Activated T-helper 2 cell treated with anti-CD3 and anti-CD28 coated beads, Interferon-gamma antibody, Interleukin-2, Interleukin-4, amounts not matched to agents 10 μg/mL and 5 μg/mL and 100 μg/mL, durations not matched to agents 14 hours and 24 hours and 36 hours (primary cell): ENCODE measurements around the gene RAB10. TPM values are rescaled to one million over a fixed set of nuclear protein-coding genes. Genes with fewer than 3 reads are reported as not detected.

Experiments
- DNase-seq: peaks from one replicate; pipeline ENCODE4 v3.0.0; 2021; ENCODE audit warnings: low spot score
- H3K27ac Mint-ChIP-seq: one replicate; pipeline ENCODE4 v1.8.0; 2021; ENCODE audit warnings: mixed read lengths
- H3K27me3 Mint-ChIP-seq: one replicate; pipeline ENCODE4 v1.8.0; 2021; ENCODE audit warnings: low read depth, mixed read lengths
- H3K36me3 Mint-ChIP-seq: one replicate; pipeline ENCODE4 v1.8.0; 2021; ENCODE audit warnings: low read depth, mixed read lengths
- H3K4me1 Mint-ChIP-seq: one replicate; pipeline ENCODE4 v1.8.0; 2021; ENCODE audit warnings: low read depth, mixed read lengths
- H3K4me3 Mint-ChIP-seq: one replicate; pipeline ENCODE4 v1.8.0; 2021; ENCODE audit warnings: low read depth, mild to moderate bottlenecking, moderate library complexity, mixed read lengths
- H3K9me3 Mint-ChIP-seq: one replicate; pipeline ENCODE4 v1.8.0; 2021; ENCODE audit warnings: mixed read lengths
- intact Hi-C: fragments of 100-400 bp; cut with micrococcal nuclease; formaldehyde crosslinking; loops from one replicate; pipeline ENCODE4 v1.15.1; 2023
- total RNA-seq: library from RNA; stranded (reverse); gene quantifications from 2 replicates; pipeline ENCODE4 v1.2.3, GENCODE V29; 2022

The RAB10 gene
- total RNA-seq, 1 donor from 2014 or later: 140 TPM

DNA sequence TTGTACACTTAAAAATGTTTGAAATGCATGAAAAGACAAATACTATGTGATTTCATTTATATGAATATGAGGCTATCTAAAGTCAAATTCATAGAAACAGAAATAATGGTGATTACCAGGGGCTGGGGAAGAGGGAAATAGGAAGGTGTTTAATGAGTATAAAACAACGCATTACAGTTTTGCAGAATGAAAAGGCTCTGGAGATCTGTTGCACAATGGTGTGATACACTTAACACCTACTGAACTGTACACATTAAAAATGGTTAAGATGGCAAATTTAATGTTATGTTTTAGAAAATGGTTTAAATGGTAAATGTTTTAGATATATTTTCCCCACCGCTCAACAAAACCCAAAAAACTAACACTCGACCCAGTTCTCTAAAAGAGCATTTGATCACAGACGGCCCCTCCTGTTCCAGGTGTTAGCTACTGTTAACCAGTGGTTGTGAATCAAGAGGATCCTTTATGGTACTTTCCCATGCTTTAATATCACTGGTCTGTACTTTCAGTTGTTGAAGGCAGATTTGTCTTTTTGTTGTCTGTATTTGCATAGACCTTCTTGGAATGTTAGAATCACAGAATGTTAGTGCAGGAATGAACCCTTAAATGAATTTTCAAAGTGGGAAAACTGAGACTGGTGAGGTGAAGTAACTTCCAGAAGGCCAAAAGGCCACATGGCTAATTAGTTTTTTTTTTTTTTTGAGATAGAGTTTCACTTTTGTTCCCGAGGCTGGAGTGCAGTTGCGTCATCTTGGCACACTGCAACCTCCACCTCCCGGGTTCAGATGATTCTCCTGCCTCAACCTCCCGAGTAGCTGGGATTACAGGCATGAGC, 10.2 kb downstream of the RAB10 start:
- H3K36me3 Mint-ChIP-seq: peaks cover 57% of the 10 kb centered on the region
- H3K27ac Mint-ChIP-seq: peak overlapping the region; percentile 66
- no peaks in the 10 kb centered on the region for H3K9me3 Mint-ChIP-seq
- H3K27me3 Mint-ChIP-seq: no peaks in the 10 kb centered on the region
- peak overlapping the region; percentile 4 for H3K4me3 Mint-ChIP-seq
- DNase-seq: no peak
- intact Hi-C loops: no loop called here
- peaks cover 46% of the 10 kb centered on the region for H3K4me1 Mint-ChIP-seq

DNA sequence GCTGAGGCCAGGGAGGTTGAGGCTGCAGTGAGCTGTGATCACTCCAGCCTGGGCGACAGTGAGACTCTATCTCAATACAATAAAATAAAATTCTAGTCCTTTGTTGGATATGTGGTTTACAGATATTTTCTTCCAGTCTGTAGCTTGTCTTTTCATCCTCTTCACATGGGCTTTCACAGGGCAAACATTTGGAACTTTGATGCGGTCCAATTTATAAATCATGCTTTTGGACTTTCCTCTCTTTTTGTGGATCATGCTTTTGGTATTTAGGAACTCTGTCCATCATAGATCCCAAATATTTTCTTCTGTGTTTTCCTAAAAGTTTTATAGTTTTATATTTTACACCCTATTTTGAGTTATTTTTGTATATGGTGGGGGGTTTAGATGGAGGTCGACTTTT, 14.9 kb downstream of the RAB10 start:
- H3K4me3 Mint-ChIP-seq: no peak overlapping the region
- no peak for DNase-seq
- H3K9me3 Mint-ChIP-seq: no peaks in the 10 kb centered on the region
- peaks cover 47% of the 10 kb centered on the region for H3K4me1 Mint-ChIP-seq
- H3K27ac Mint-ChIP-seq: no peak overlapping the region
- H3K27me3 Mint-ChIP-seq: no peaks in the 10 kb centered on the region
- intact Hi-C loops: no loop called here
- peaks cover 66% of the 10 kb centered on the region for H3K36me3 Mint-ChIP-seq

DNA sequence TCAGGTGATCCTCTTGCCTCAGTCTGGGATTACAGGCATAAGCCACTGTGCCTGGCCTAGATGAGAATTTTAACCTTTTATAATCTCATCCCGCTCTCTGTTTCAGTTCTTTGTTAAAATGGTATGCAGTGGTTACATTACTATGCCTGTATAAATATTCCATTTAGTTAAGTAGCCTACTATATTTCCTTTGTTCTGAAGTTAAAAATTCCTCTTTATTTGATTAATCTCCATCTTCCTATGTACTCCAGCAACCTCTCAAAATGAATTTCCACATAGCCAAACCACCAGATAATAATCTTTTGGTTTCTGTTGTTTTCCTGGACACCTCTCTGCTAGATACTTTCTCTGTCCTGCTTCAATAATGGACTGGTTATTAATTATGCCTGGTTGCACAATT, 15.8 kb downstream of the RAB10 start:
- DNase-seq: no peak
- intact Hi-C loops: no loop called here
- Mint-ChIP-seq H3K4me1 (peaks cover 46% of the 10 kb centered on the region), H3K27me3 (no peaks in the 10 kb centered on the region), H3K36me3 (peaks cover 60% of the 10 kb centered on the region), H3K4me3 (no peak overlapping the region), H3K27ac (no peak overlapping the region), H3K9me3 (no peaks in the 10 kb centered on the region)

DNA sequence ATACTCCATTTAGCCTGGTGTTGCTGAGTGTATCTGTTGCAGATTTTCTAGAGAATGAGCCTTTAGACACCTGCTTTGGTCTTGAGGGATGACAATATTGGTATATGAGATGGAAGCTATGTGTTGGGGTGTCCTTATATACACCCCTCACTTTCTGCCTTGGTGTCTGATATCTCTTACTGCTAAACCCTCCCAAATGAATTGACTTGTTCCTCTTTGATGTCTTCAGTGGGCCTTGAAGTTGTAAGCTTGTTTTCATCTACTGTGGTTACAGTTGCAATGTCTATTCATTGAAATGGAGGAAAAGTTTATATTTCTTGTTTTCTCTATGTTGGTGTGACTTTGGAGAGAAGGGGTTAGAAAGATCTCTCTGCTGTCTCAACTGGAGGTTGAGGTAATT, 18.9 kb downstream of the RAB10 start:
- Mint-ChIP-seq H3K36me3 (peaks cover 49% of the 10 kb centered on the region), H3K4me1 (peaks cover 46% of the 10 kb centered on the region)

DNA sequence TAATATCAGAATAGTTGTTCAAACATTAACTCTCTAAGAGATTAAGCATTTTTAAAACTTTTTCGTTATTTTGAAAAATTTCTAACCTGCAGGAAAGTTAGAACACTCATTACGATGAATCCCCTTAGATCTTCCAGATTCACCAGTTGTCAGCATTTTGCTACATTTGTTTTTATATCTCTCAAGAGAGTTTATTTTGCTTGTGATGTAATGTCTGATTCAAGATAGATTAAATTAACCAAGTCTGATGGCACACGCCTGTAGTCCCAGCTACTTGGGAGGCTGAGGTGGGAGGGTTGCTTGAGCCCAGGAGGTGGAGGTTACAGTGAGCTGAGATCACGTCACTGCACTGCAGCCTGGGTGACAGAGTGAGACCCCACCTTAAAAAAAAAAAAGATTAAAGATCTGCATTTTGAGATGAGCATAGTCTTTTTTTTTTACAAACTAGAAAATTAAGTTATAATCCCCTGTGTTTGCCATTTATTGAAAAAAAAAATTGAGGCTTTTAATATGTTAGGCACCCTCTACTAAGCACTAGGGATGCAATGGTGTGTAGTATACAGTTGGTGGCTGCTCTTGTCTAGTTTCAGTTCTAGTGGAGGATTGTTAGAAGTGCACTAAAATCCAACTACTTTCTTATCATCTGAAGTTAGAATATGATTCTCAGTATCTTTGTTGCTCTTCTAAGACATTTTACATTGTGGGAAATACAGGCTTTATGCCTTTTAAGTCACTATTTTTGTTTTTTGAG, 20.9 kb downstream of the RAB10 start:
- Mint-ChIP-seq H3K36me3 (peaks cover 51% of the 10 kb centered on the region), H3K4me3 (no peak overlapping the region), H3K9me3 (no peaks in the 10 kb centered on the region), H3K27ac (no peak overlapping the region), H3K4me1 (peaks cover 49% of the 10 kb centered on the region), H3K27me3 (no peaks in the 10 kb centered on the region)
- intact Hi-C loops: no loop called here
- DNase-seq: no peak

More for the DNA sequence above, 18.9 kb downstream of the RAB10 start:
- no peak overlapping the region for H3K4me3 Mint-ChIP-seq
- intact Hi-C loops: no loop called here
- H3K27me3 Mint-ChIP-seq: no peaks in the 10 kb centered on the region
- H3K9me3 Mint-ChIP-seq: no peaks in the 10 kb centered on the region
- DNase-seq: no peak
- no peak overlapping the region for H3K27ac Mint-ChIP-seq

- H3K9me3 Mint-ChIP-seq: no peaks in the 10 kb centered on the region
- H3K27me3 Mint-ChIP-seq: no peaks in the 10 kb centered on the region
- no peak for DNase-seq
- H3K36me3 Mint-ChIP-seq: peaks cover 33% of the 10 kb centered on the region
- peaks cover 39% of the 10 kb centered on the region for H3K4me1 Mint-ChIP-seq
- no peak overlapping the region for H3K4me3 Mint-ChIP-seq
- peak overlapping the region; percentile 18 for H3K27ac Mint-ChIP-seq
- intact Hi-C loops: no loop called here
These were observed 24.5 kb downstream of the RAB10 start for GRCh38 chr2:26058390-26058789.

GRCh38 chr2:26059542-26059941, 25.7 kb downstream of the RAB10 start:
- no peaks in the 10 kb centered on the region for H3K27me3 Mint-ChIP-seq
- intact Hi-C loops: no loop called here
- H3K9me3 Mint-ChIP-seq: no peaks in the 10 kb centered on the region
- DNase-seq: no peak
- H3K27ac Mint-ChIP-seq: no peak overlapping the region
- H3K4me1 Mint-ChIP-seq: peaks cover 34% of the 10 kb centered on the region
- H3K4me3 Mint-ChIP-seq: no peak overlapping the region
- H3K36me3 Mint-ChIP-seq: peaks cover 39% of the 10 kb centered on the region

GRCh38 chr2:26061539-26061938, 27.7 kb downstream of the RAB10 start:
- no peak overlapping the region for H3K4me3 Mint-ChIP-seq
- H3K27me3 Mint-ChIP-seq: no peaks in the 10 kb centered on the region
- H3K4me1 Mint-ChIP-seq: peaks cover 39% of the 10 kb centered on the region
- DNase-seq: no peak
- no peaks in the 10 kb centered on the region for H3K9me3 Mint-ChIP-seq
- H3K36me3 Mint-ChIP-seq: peaks cover 52% of the 10 kb centered on the region
- H3K27ac Mint-ChIP-seq: no peak overlapping the region
- intact Hi-C loops: no loop called here

DNA sequence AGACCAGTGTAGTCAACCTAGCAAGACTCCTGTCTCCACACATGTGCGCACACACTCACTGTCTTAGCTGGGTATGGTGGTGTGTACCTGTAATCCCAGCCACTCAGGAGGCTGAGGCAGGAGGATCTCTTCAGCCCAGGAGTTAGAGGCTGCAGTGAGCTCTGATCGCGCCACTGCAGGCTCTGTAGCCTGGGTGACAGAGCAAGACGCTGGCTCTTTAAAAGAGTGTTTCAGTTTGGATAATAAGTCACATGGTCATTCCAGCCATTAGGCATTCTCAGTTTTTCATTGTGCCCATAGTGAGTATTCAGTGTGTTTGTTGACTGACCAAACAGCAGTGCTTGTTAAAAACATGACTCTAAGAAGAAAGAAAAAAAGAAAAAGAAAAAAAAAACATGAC, 31.0 kb downstream of the RAB10 start:
- Mint-ChIP-seq H3K4me3 (no peak overlapping the region), H3K27ac (peak overlapping the region; percentile 49), H3K27me3 (no peaks in the 10 kb centered on the region), H3K9me3 (no peaks in the 10 kb centered on the region), H3K4me1 (peaks cover 42% of the 10 kb centered on the region), H3K36me3 (peaks cover 38% of the 10 kb centered on the region)
- DNase-seq: no peak
- intact Hi-C loops: loop anchor here (5.0 kb wide), 1 partner anchor 177 kb away; the partner anchor contains the start of genes HADHA and HADHB

- peaks cover 35% of the 10 kb centered on the region for H3K36me3 Mint-ChIP-seq
- intact Hi-C loops: loop anchor here (5.0 kb wide), 1 partner anchor 175 kb away; the partner anchor contains the start of genes HADHA and HADHB
- DNase-seq: no peak
- no peaks in the 10 kb centered on the region for H3K9me3 Mint-ChIP-seq
- H3K27ac Mint-ChIP-seq: peak overlapping the region; percentile 93
- H3K4me1 Mint-ChIP-seq: peaks cover 48% of the 10 kb centered on the region
- H3K4me3 Mint-ChIP-seq: no peak overlapping the region
- H3K27me3 Mint-ChIP-seq: no peaks in the 10 kb centered on the region
These were observed 33.5 kb downstream of the RAB10 start for GRCh38 chr2:26067186-26067974.

- intact Hi-C loops: loop anchor here (1.0 to 5.0 kb wide), 3 partner anchors 18 to 174 kb away; partner anchors contain the start of genes HADHA and HADHB
- Mint-ChIP-seq H3K36me3 (peaks cover 35% of the 10 kb centered on the region), H3K9me3 (no peaks in the 10 kb centered on the region), H3K4me3 (peak overlapping the region; percentile 68), H3K27me3 (no peaks in the 10 kb centered on the region), H3K4me1 (peaks cover 51% of the 10 kb centered on the region), H3K27ac (peak overlapping the region; percentile 93)
- no peak for DNase-seq
These were observed 34.2 kb downstream of the RAB10 start for GRCh38 chr2:26067980-26068507.

GRCh38 chr2:26068602-26069298, 34.9 kb downstream of the RAB10 start:
- Mint-ChIP-seq H3K4me3 (peak overlapping the region; percentile 27), H3K27me3 (no peaks in the 10 kb centered on the region), H3K36me3 (peaks cover 29% of the 10 kb centered on the region), H3K9me3 (no peaks in the 10 kb centered on the region), H3K4me1 (peaks cover 53% of the 10 kb centered on the region), H3K27ac (peak overlapping the region; percentile 93)
- intact Hi-C loops: loop anchor here (1.0 to 5.0 kb wide), 3 partner anchors 18 to 174 kb away; partner anchors contain the start of genes HADHA and HADHB
- peak; percentile 53 for DNase-seq
